ENCODE results near the gene GALNTL6.

DNA sequence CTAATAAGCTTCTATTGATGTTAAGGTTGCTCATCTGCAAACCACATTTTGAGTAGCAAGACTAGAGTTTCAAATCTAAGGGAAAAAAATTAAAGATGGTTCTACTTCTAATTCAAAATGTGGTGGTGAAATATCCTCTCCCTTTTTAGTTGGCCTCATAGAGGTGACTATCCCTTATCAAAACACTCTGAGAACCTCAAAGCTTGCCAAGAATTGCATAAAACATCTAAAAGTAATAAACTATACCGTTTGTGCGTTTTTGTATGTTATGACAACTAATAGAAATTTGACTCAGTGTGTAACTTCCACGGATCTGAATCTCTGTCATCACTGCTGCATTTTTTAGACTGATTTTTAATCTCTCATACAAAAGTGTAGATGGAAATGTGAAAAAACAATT lies 682.6 kb downstream of the GALNTL6 start:
- no peak for TF ChIP-seq MYNN (IDR thresholded peaks at IDR 0.05)
- no peak for TF ChIP-seq MYNN (CRISPR knock-in tag; IDR thresholded peaks at IDR 0.05)
- TF ChIP-seq C11orf30 (IDR thresholded peaks at IDR 0.05; ENCODE audit: low read depth): no peak
- TF ChIP-seq, protein P1, sequence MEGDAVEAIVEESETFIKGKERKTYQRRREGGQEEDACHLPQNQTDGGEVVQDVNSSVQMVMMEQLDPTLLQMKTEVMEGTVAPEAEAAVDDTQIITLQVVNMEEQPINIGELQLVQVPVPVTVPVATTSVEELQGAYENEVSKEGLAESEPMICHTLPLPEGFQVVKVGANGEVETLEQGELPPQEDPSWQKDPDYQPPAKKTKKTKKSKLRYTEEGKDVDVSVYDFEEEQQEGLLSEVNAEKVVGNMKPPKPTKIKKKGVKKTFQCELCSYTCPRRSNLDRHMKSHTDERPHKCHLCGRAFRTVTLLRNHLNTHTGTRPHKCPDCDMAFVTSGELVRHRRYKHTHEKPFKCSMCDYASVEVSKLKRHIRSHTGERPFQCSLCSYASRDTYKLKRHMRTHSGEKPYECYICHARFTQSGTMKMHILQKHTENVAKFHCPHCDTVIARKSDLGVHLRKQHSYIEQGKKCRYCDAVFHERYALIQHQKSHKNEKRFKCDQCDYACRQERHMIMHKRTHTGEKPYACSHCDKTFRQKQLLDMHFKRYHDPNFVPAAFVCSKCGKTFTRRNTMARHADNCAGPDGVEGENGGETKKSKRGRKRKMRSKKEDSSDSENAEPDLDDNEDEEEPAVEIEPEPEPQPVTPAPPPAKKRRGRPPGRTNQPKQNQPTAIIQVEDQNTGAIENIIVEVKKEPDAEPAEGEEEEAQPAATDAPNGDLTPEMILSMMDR (IDR thresholded peaks at IDR 0.05 in 2 of 3, conservative IDR thresholded peaks at IDR 0.05 in 1 of 3; ENCODE audit: insufficient read depth in 2 of 3, low read depth in 1 of 3, low read length in 3 of 3): no peak
- no peak for TF ChIP-seq MYC (IDR thresholded peaks at IDR 0.05; ENCODE audit: low read depth, low read length)
- no peak for TF ChIP-seq MYC (CRISPR knock-in tag; IDR thresholded peaks at IDR 0.05; ENCODE audit: borderline replicate concordance, low read depth)
- TF ChIP-seq ZNF354B (CRISPR knock-in tag; IDR thresholded peaks at IDR 0.05): no peak
- TF ChIP-seq POLR2AphosphoS5 (IDR thresholded peaks at IDR 0.05; ENCODE audit: control insufficient read depth, insufficient read depth, low read depth, low read length): no peak
- no peak for TF ChIP-seq ATF7 (IDR thresholded peaks at IDR 0.05)
- no peak for TF ChIP-seq ETV6 (IDR thresholded peaks at IDR 0.05; ENCODE audit: borderline replicate concordance in 1 of 2, low read depth in 2 of 2, low read length in 1 of 2)
- TF ChIP-seq ETV6 (CRISPR knock-in tag; IDR thresholded peaks at IDR 0.05; ENCODE audit: borderline replicate concordance): no peak
- TF ChIP-seq POLR2A (conservative IDR thresholded peaks at IDR 0.05): no peak

All from K562 (cell line).